ENCODE measurements around the gene IFT88. TPM values are rescaled to one million over a fixed set of nuclear protein-coding genes. Genes with fewer than 3 reads are reported as not detected.

Gene IFT88
- 10 to 100 TPM; 14.6 to 24.6 (median 19.2) TPM for total RNA-seq

- Histone ChIP-seq H3K27ac (peak within 1 kb of the TSS; percentile 81 to 98 (median 92)), H3K4me1 (peaks cover 0 to 15% (median 0%) of the 10 kb centered on the region in 4 donors), H3K9me3 (peaks cover 0 to 14% (median 0%) of the 10 kb centered on the region in 4 donors), H3K27me3 (no peaks in the 10 kb centered on the region), H3K4me3 (peak within 1 kb of the TSS; percentile 54 to 80 (median 68)), H3K36me3 (no peaks in the 10 kb centered on the region)
- 1% methylated on average over 48 to 64 of the region's 74 CpGs for WGBS, 2 donors
- TF ChIP-seq POLR2A (IDR thresholded peaks at IDR 0.05) (peak in 1 of 2 donors; percentile 37), EP300 (IDR thresholded peaks at IDR 0.05) (peak; percentile 15 to 88), CTCF (IDR thresholded peaks at IDR 0.05) (peak in 2 of 5 experiments; percentile 28 to 33)
- peak; percentile 74 to 78 for DNase-seq (ENCODE audit: low spot score in 2 of 2)
Measured at GRCh38 chr13:20566898-20567874, at the start of gene IFT88. Gene IFT88 (plus strand): TSS chr13:20567157. CDS start chr13:20574386, 7,229 bp downstream.

- H3K4me1 ChIP-seq, result peaks cover 0 to 40% (median 0%) of the 10 kb centered on the region in 4 donors
- 35 to 38% methylated on average over 7 of the region's 7 CpGs for WGBS, 2 donors
- no peaks in the 10 kb centered on the region for H3K27me3 ChIP-seq
- H3K27ac ChIP-seq, result peak overlapping the region in 2 of 4 donors; percentile 16 to 29
- no peak for DNase-seq (ENCODE audit: low spot score in 2 of 2)
- TF ChIP-seq POLR2A (IDR thresholded peaks at IDR 0.05) (no peak), CTCF (IDR thresholded peaks at IDR 0.05) (no peak), EP300 (IDR thresholded peaks at IDR 0.05) (no peak)
- peaks cover 0 to 5% (median 0%) of the 10 kb centered on the region in 3 donors for H3K36me3 ChIP-seq
- H3K9me3 ChIP-seq, result no peaks in the 10 kb centered on the region
- no peak overlapping the region for H3K4me3 ChIP-seq
Measured at GRCh38 chr13:20518660-20519100, 48.3 kb upstream of the IFT88 start.

- DNase-seq (ENCODE audit: low spot score in 2 of 2), result no peak
- TF ChIP-seq EP300 (IDR thresholded peaks at IDR 0.05) (no peak), CTCF (IDR thresholded peaks at IDR 0.05) (no peak), POLR2A (IDR thresholded peaks at IDR 0.05) (no peak)
- WGBS, 2 donors, result 83 to 90% methylated on average over 1 of the region's 1 CpG
- Histone ChIP-seq H3K4me1 (peaks cover 0 to 42% (median 0%) of the 10 kb centered on the region in 4 donors), H3K36me3 (peaks cover 0 to 5% (median 0%) of the 10 kb centered on the region in 3 donors), H3K4me3 (no peak overlapping the region), H3K27me3 (no peaks in the 10 kb centered on the region), H3K9me3 (no peaks in the 10 kb centered on the region), H3K27ac (peak overlapping the region in 1 of 4 donors; percentile 43)
Measured at GRCh38 chr13:20519875-20520274, 47.1 kb upstream of the IFT88 start.

GRCh38 chr13:20521364-20522115, 45.4 kb upstream of the IFT88 start:
- no peak overlapping the region for H3K27ac ChIP-seq
- no peaks in the 10 kb centered on the region for H3K27me3 ChIP-seq
- no peak overlapping the region for H3K4me3 ChIP-seq
- DNase-seq (ENCODE audit: low spot score in 2 of 2), result no peak
- WGBS, 2 donors, result 91 to 92% methylated on average over 5 of the region's 5 CpGs
- no peaks in the 10 kb centered on the region for H3K9me3 ChIP-seq
- H3K36me3 ChIP-seq, result peaks cover 0 to 5% (median 0%) of the 10 kb centered on the region in 3 donors
- peaks cover 0 to 41% (median 0%) of the 10 kb centered on the region in 4 donors for H3K4me1 ChIP-seq
- TF ChIP-seq POLR2A (IDR thresholded peaks at IDR 0.05) (no peak), EP300 (IDR thresholded peaks at IDR 0.05) (no peak), CTCF (IDR thresholded peaks at IDR 0.05) (no peak)
